ENCODE results near the gene CCNQ. TPM values are rescaled to one million over a fixed set of nuclear protein-coding genes. Genes with fewer than 3 reads are reported as not detected.

Gene CCNQ
- total and polyA plus RNA-seq, 2 of the 8 experiments (the other 6 are each of a cell fraction or from before 2014, with no cell fraction given): 16.6 to 32.1 TPM

DNA sequence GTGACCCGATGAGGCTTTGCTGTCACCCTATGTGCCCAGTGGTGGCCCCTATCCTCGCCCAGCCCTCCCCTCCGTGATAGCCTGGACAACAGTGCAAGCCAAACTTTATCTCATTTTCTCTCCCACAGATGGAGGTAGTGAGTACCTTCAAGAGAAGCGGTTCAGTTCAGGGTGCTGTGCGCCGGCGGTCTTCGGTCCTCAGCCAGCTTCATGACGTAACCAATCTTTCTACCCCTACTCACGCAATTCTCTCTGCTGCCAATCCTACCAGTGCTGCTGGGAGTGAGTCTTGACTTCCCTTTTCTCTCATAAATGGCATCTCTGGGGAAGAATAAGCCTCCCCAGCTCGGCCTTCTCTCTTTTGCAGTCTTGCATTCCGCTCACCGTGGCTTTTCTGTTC is 29.5 kb downstream of the CCNQ start:
- Histone ChIP-seq H3K4ac (replicated peaks; ENCODE audit: insufficient read length, low read depth, low read length) (no peak overlapping the region), H3K4me2 (ENCODE audit: insufficient read depth in 1 of 2, low read depth in 2 of 2, low read length in 2 of 2) (no peak overlapping the region), H3K27ac (ENCODE audit: low read depth, low read length) (no peak overlapping the region), H3K36me3 (ENCODE audit: control insufficient read depth in 2 of 4, insufficient read depth in 4 of 4, low read length in 3 of 4) (no peaks in the 10 kb centered on the region), H3K4me1 (replicated peaks in 1 of 4; ENCODE audit: control insufficient read depth in 3 of 4, insufficient read depth in 4 of 4, low read length in 3 of 4) (peaks cover 0 to 15% (median 5%) of the 10 kb centered on the region in 4 experiments; a peak in 5 of 7 replicates), H3K27me3 (replicated peaks in 1 of 4; ENCODE audit: control insufficient read depth in 3 of 4, extremely low read depth in 1 of 4, insufficient read depth in 3 of 4, low read length in 3 of 4) (no peaks in the 10 kb centered on the region; a peak in 1 of 7 replicates), H3K79me2 (ENCODE audit: control insufficient read depth in 1 of 2, insufficient read depth in 2 of 2, low read length in 2 of 2) (no peaks in the 10 kb centered on the region), H2AK5ac (ENCODE audit: low read depth, low read length) (no peak overlapping the region), H3K14ac (ENCODE audit: insufficient read length) (no peak overlapping the region), H3K9me3 (ENCODE audit: insufficient read depth in 2 of 2, low read depth in 1 of 2, low read length in 1 of 2) (no peaks in the 10 kb centered on the region), H4K8ac (ENCODE audit: extremely low read depth, insufficient read depth, low read length) (no peak overlapping the region), H3K9ac (replicated peaks in 1 of 4; ENCODE audit: extremely low read depth in 1 of 4, low read depth in 3 of 4, low read length in 3 of 4) (no peak overlapping the region), H3K23ac (ENCODE audit: insufficient read length) (no peak overlapping the region), H2BK120ac (replicated peaks; ENCODE audit: low read depth, low read length) (no peak overlapping the region), H4K5ac (ENCODE audit: insufficient read length, low read depth, low read length) (no peak overlapping the region), H3K23me2 (ENCODE audit: low read depth, low read length) (no peaks in the 10 kb centered on the region), H2BK20ac (ENCODE audit: low read length) (no peak overlapping the region), H3K79me1 (ENCODE audit: low read depth, low read length) (no peaks in the 10 kb centered on the region), H2BK12ac (ENCODE audit: low read depth, low read length) (no peak overlapping the region), H4K91ac (replicated peaks; ENCODE audit: insufficient read length, low read length) (no peak overlapping the region), H2BK15ac (ENCODE audit: low read length) (no peak overlapping the region), H3K4me3 (ENCODE audit: extremely low read depth in 1 of 4, insufficient read depth in 2 of 4, low read depth in 3 of 4, low read length in 4 of 4) (no peak overlapping the region), H2AFZ (ENCODE audit: low read length) (no peak overlapping the region), H4K20me1 (replicated peaks in 1 of 2; ENCODE audit: control insufficient read depth in 1 of 2, insufficient read depth in 2 of 2, low read length in 2 of 2) (no peaks in the 10 kb centered on the region), H3K56ac (replicated peaks; ENCODE audit: insufficient read length, low read depth, low read length) (no peak overlapping the region), H2BK5ac (ENCODE audit: low read depth, low read length) (no peak overlapping the region), H3K18ac (ENCODE audit: extremely low read depth, low read length) (no peak overlapping the region)
- DNase-seq (ENCODE audit: low read depth in 1 of 2, low spot score in 2 of 2) (no peak), FAIRE-seq (no peak)
- WGBS, 2 experiments (ENCODE audit: extremely low coverage in 1 of 2, insufficient coverage in 1 of 2, insufficient read length in 1 of 2, insufficient replicate concordance in 2 of 2, low coverage in 1 of 2, low lambda C conversion rate in 2 of 2, missing lambda C conversion rate in 1 of 2): 84% methylated on average over 11 of the region's 13 CpGs; no CpG with 5 or more reads in 1 of the 2 experiments
- CTCF ChIA-PET (ENCODE audit: partially characterized antibody): interaction anchor here (0.9 to 3.5 kb wide), 8 partner anchors 9 to 99 kb away, joined by 3 to 25 read pairs (median 6); no protein-coding TSS in a partner anchor
- TF ChIP-seq TAF7 (optimal IDR thresholded peaks at IDR 0.05; ENCODE audit: borderline replicate concordance, low read depth, low read length) (no peak), BCL11A (IDR thresholded peaks at IDR 0.05; ENCODE audit: low read depth in 2 of 2, low read length in 2 of 2) (no peak), RAD21 (IDR thresholded peaks at IDR 0.05 in 1 of 2, conservative IDR thresholded peaks at IDR 0.05 in 1 of 2; ENCODE audit: low read depth in 2 of 2, low read length in 2 of 2) (no peak), CBX5 (IDR thresholded peaks at IDR 0.05; ENCODE audit: low read depth, low read length) (no peak)
- TF ChIP-seq, protein P1, sequence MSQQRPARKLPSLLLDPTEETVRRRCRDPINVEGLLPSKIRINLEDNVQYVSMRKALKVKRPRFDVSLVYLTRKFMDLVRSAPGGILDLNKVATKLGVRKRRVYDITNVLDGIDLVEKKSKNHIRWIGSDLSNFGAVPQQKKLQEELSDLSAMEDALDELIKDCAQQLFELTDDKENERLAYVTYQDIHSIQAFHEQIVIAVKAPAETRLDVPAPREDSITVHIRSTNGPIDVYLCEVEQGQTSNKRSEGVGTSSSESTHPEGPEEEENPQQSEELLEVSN (IDR thresholded peaks at IDR 0.05): no peak
- POLR2A ChIA-PET (ENCODE audit: partially characterized antibody): interaction anchor here (0.9 kb wide), 1 partner anchor 126 kb away, joined by 3 read pairs; no protein-coding TSS in a partner anchor

Measured in H1 (cell line).